GM18951 (cell line): ENCODE measurements around the gene RELA.

ENCODE experiments used
- POLR2A ChIP-seq: IDR thresholded peaks from 4 replicates; pipeline ENCODE4 v1.6.1; 2011; ENCODE audit warnings: mild to moderate bottlenecking; ENCODE audit not compliant: insufficient read length, insufficient read depth; ENCODE audit errors: extremely low read depth
- in situ Hi-C: fragments of 300-500 bp; cut with MboI; formaldehyde crosslinking; loops from one replicate; pipeline ENCODE4 v1.12.0; 2022; ENCODE audit warnings: low sequenced_read_pairs, mixed read lengths, inconsistent platforms; ENCODE audit not compliant: unreplicated experiment

Gene RELA

GRCh38 chr11:65615950-65616574, 46.7 kb downstream of the RELA start:
- in situ Hi-C loops = no loop called here
- no peak for TF ChIP-seq POLR2A

GRCh38 chr11:65615229-65615949, 47.3 kb downstream of the RELA start, which contains the start of gene PCNX3:
Gene PCNX3 (plus strand): TSS chr11:65615776. CDS start chr11:65616312, 536 bp downstream.
- peak; percentile 72 for TF ChIP-seq POLR2A
- in situ Hi-C loops = no loop called here

GRCh38 chr11:65613091-65613928, 49.4 kb downstream of the RELA start:
- peak; percentile 16 for TF ChIP-seq POLR2A
- in situ Hi-C loops = no loop called here

GRCh38 chr11:65612691-65613090, 50.0 kb downstream of the RELA start:
- TF ChIP-seq POLR2A = no peak
- in situ Hi-C loops = no loop called here

- in situ Hi-C loops = no loop called here
- no peak for TF ChIP-seq POLR2A
Measured at GRCh38 chr11:65611758-65612603, 50.7 kb downstream of the RELA start.

- in situ Hi-C loops = no loop called here
Measured at GRCh38 chr11:65611028-65611757, 51.5 kb downstream of the RELA start.

GRCh38 chr11:65610404-65610803, 52.3 kb downstream of the RELA start:
- no peak for TF ChIP-seq POLR2A
- in situ Hi-C loops = no loop called here

More at GRCh38 chr11:65611028-65611757, 51.5 kb downstream of the RELA start:
- TF ChIP-seq POLR2A = no peak

GRCh38 chr11:65609665-65610064, 53.1 kb downstream of the RELA start:
- in situ Hi-C loops = no loop called here
- no peak for TF ChIP-seq POLR2A

- no peak for TF ChIP-seq POLR2A
- in situ Hi-C loops = no loop called here
Measured at GRCh38 chr11:65609229-65609628, 53.5 kb downstream of the RELA start.

- TF ChIP-seq POLR2A = no peak
- in situ Hi-C loops = no loop called here
Measured at GRCh38 chr11:65607614-65608426, 54.9 kb downstream of the RELA start.

GRCh38 chr11:65606876-65607613, 55.7 kb downstream of the RELA start:
- in situ Hi-C loops = no loop called here
- no peak for TF ChIP-seq POLR2A
